HG02973 (cell line): ENCODE measurements around the gene RTN4RL1.
A peak's percentile ranks its signal among the peaks of the same experiment; 100 is the strongest.

Experiments used
- ATAC-seq: cut with Tn5 transposase; IDR thresholded peaks from one replicate; pipeline ENCODE4 v1.9.1; 2021; ENCODE audit warnings: moderate library complexity; ENCODE audit not compliant: unreplicated experiment

The RTN4RL1 gene, protein sequence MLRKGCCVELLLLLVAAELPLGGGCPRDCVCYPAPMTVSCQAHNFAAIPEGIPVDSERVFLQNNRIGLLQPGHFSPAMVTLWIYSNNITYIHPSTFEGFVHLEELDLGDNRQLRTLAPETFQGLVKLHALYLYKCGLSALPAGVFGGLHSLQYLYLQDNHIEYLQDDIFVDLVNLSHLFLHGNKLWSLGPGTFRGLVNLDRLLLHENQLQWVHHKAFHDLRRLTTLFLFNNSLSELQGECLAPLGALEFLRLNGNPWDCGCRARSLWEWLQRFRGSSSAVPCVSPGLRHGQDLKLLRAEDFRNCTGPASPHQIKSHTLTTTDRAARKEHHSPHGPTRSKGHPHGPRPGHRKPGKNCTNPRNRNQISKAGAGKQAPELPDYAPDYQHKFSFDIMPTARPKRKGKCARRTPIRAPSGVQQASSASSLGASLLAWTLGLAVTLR

GRCh38 chr17:2025220-2025621, at the start of gene RTN4RL1:
Gene RTN4RL1, minus strand, starts transcription at chr17:2025334. Its CDS starts 469 bp downstream, at chr17:2024865.
- ATAC-seq = no peak

GRCh38 chr17:2074919-2075318, 49.8 kb upstream of the RTN4RL1 start:
- no peak for ATAC-seq

DNA sequence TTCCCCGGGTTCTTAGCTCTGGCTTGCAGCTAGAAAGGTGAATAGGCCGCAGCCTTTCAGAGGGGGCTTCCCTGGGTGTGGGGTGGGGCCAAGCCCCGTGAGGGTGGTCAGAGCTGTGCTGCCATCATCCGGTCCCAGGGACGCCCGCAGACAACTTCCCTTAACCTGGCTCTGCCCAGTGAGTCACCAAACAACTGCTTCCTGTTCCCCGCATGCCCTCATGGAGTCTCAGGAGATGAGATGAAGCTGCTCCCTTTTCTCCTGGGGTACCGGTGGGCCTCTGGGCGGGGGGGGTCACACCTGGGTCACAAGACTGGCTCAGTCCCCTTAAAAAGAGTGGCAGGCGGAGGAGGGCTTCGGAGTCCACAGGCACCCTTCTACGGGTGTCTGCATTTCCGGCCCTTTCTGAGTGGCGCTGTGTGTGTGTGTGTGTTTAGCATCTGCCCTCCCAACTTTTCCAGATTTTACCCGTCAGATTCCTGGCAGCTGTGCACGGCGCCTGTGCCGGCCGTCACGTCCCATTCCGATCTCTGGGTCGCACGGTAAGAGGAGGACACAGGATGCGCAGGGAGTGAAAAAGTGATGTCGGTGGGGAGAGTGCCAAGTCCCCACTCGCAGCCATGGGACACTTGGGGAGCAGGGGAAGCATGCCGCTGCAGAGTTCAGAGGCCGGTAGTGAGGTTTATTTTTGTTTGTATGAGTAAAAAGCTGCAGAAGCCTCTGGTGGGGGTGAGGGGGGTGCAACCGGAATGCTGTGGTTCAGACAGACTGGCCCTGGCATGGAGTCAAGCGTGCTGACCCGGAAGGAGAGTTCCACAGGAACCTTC, 46.5 kb upstream of the RTN4RL1 start:
- ATAC-seq = no peak

- ATAC-seq = no peak
Measured at GRCh38 chr17:2071024-2071385, 45.9 kb upstream of the RTN4RL1 start.

- peak; percentile 61 for ATAC-seq
Measured at GRCh38 chr17:2070241-2071023, 45.3 kb upstream of the RTN4RL1 start.

GRCh38 chr17:2068519-2069051, 43.5 kb upstream of the RTN4RL1 start:
- ATAC-seq = no peak

DNA sequence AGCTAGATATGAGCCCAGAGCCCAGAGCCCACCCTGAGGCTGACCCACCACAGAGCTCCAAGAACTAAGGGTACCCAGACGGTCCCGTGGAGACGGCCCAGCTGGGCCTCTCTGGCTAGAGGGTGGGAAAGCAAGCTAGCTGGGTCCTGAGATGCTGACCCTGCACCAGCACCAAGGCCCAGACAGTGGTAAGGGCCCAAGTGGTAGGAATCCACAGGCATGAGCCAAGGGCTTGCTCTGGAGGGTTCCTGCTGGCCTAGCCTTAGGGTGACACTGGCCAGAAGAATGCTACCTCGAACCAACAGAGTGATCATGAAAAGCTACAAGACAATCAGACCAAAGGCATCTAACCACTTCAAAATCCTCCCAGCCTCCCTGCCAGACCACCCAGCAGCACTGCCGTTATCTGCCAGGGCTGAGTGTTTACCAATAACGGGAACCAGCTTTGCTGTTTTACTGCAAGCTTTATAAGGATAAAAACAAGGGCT, 42.9 kb upstream of the RTN4RL1 start:
- ATAC-seq = no peak

DNA sequence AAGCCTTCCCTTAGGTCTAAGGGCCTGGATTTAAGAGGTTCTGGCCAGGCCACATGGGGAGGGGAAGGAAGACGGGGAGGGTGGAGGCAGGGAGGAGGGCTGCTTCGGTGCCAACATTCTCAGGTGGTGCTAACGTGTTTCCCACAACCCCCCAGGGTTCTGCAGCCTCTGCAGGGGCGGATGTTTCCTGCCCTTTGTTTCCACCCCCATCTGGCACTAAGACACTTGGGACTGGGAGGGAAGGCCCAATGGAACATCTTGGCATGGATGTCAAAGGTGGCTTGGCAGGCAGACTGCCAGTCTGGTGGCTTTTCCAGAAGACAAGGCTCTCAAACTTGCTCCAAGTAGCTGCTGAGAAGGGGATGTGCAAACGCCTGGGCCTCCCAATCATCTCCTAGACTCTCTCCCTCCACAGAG, 42.5 kb upstream of the RTN4RL1 start:
- ATAC-seq = no peak

GRCh38 chr17:2067048-2067561, 42.0 kb upstream of the RTN4RL1 start:
- no peak for ATAC-seq

GRCh38 chr17:2065949-2066400, 40.8 kb upstream of the RTN4RL1 start:
- ATAC-seq = no peak

GRCh38 chr17:2064980-2065785, 40.0 kb upstream of the RTN4RL1 start:
- no peak for ATAC-seq

DNA sequence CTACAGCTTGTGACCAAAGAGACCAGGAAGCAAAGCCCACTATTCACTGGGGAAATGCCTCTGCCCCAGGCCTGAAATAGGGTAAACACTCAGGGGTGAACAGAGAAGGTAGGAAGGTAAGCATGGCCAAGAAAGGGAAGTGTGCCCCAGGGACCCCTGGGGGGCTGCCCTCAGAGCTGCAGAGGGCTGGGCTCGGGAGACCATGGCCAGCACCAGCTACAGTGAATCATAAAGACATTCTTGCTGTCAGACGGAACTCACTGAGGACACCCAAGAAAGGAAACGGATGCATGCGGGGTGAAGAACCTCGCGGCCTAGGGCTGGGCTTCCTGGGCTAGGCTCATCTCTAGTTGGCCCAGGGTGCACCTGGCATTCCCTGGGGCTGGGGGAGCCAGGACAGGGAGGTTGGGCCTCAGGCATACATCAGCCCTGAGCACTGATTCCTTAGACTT, 39.4 kb upstream of the RTN4RL1 start:
- ATAC-seq = no peak

GRCh38 chr17:2064147-2064489, 39.0 kb upstream of the RTN4RL1 start:
- no peak for ATAC-seq

GRCh38 chr17:2063261-2064146, 38.4 kb upstream of the RTN4RL1 start:
- no peak for ATAC-seq

DNA sequence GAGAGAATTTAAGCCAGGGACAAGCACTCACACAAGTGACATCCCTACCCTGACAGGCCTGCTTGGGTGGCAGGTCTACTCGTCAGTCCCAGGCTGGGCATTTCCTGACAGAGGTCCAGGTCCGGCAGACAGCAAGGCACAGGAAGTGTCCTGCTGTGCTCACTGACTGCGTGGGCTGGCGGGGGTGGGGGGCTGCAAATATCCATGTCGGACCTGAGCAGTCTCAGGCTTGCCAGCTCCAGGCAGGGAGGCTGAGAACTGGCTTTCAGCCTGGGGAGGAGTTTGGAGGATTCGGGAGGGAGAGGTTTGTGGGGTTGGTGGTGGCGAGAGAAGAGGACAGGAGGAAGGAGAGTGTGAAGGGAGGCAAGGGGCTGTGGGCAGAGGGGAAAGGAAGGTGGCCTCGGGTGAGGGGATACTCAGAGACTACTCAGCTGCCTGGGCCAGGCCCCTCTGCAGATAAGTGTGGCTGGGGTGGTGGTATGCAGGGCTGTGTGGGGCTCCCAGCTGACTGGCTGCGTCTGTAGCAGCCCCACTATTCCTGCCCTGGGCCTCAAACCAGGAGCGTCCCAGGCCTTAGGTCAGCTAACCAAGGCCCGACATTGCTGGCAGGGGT, 37.5 kb upstream of the RTN4RL1 start:
- ATAC-seq = no peak

DNA sequence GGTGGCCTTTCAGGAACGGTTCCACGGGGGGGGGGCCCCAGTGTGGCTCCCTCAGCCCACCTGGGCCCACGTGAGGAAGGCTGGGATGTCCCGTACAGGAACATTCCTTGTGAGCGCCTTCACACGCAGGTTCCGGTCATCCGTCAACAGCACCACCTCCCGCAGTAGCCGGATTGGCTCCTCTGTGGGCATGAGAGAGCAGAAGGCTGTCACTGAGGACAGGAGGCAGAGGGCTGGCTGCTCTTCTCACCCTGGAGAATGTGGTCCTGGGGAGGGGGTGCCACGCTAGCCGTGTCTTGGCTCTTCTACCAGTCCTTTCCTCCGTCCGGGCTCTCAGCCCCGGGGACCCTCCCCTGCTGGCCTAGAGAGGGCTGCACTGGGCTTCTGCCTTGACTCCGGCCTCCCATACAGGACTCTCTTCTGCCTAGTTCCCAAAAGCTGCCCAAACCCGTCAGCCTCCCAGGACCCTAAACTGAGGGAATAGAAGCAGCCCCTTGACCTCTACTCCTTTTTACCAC, 36.4 kb upstream of the RTN4RL1 start:
- ATAC-seq = no peak

GRCh38 chr17:2060681-2061440, 35.7 kb upstream of the RTN4RL1 start:
- no peak for ATAC-seq

- ATAC-seq = no peak
Measured at GRCh38 chr17:2060385-2060658, 35.2 kb upstream of the RTN4RL1 start.
